SU-DHL-6 (cell line): ENCODE data around the gene FAM20C.

Experiments used
- H2AFZ ChIP-seq: fragments of 200-600 bp; sonication (generic); 2 replicates; pipeline ENCODE4 v1.6.1; 2014; ENCODE audit warnings: low read depth, mild to moderate bottlenecking, moderate library complexity, mixed read lengths, antibody characterized with exemption, low read length; ENCODE audit not compliant: severe bottlenecking
- H3F3A ChIP-seq: fragments of 200-600 bp; shearing (Covaris generic); 2 replicates; pipeline ENCODE4 v1.6.0; 2016; ENCODE audit warnings: antibody characterized with exemption, mild to moderate bottlenecking; ENCODE audit not compliant: insufficient read depth
- H3K27ac ChIP-seq: fragments of 200-600 bp; sonication (generic); 2 replicates; pipeline ENCODE4 v1.5.1; 2016; ENCODE audit warnings: low read depth, mild to moderate bottlenecking, low read length, moderate library complexity, mixed read lengths
- H3K27me3 ChIP-seq: fragments of 200-600 bp; sonication (generic), shearing (Covaris generic); 2 replicates; pipeline ENCODE4 v1.6.0; 2014; ENCODE audit warnings: mild to moderate bottlenecking, low read length
- H3K36me3 ChIP-seq: fragments of 200-600 bp; sonication (generic); 2 replicates; pipeline ENCODE4 v1.6.1; 2014; ENCODE audit warnings: mild to moderate bottlenecking, low read length, mixed read lengths
- H3K4me2 ChIP-seq: fragments of 300-600, 200-600 bp; shearing (Covaris generic), sonication (generic); 2 replicates; pipeline ENCODE4 v1.6.0; 2014; ENCODE audit warnings: low read length, low read depth, mild to moderate bottlenecking; ENCODE audit not compliant: poor library complexity, severe bottlenecking
- H3K4me3 ChIP-seq: fragments of 200-600 bp; sonication (generic); 2 replicates; pipeline ENCODE4 v1.5.1; 2014; ENCODE audit warnings: antibody characterized with exemption, low read length, mild to moderate bottlenecking, mixed read lengths; ENCODE audit not compliant: insufficient read depth, poor library complexity, severe bottlenecking
- H3K79me2 ChIP-seq: fragments of 200-600 bp; sonication (generic); 2 replicates; pipeline ENCODE4 v1.6.1; 2014; ENCODE audit warnings: mild to moderate bottlenecking, low read length, moderate library complexity; ENCODE audit not compliant: insufficient read depth
- H3K9ac ChIP-seq: fragments of 200-600 bp; sonication (generic); 2 replicates; pipeline ENCODE4 v1.7.0; 2014; ENCODE audit warnings: mild to moderate bottlenecking, low read length
- H3K9me2 ChIP-seq: fragments of 200-600 bp; sonication (generic); replicated peaks from 2 replicates; pipeline ENCODE4 v1.6.1; 2014; ENCODE audit warnings: low read length; ENCODE audit not compliant: insufficient read depth
- H3K9me3 ChIP-seq: fragments of 200-600 bp; sonication (generic); 2 replicates; pipeline ENCODE4 v1.6.1; 2014; ENCODE audit warnings: low read length, mixed read lengths; ENCODE audit not compliant: insufficient read depth
- H4K20me1 ChIP-seq: fragments of 200-600 bp; sonication (generic); 2 replicates; pipeline ENCODE4 v1.6.1; 2014; ENCODE audit warnings: low read depth, mild to moderate bottlenecking, antibody characterized with exemption, low read length, moderate library complexity, mixed read lengths
- EZH2phosphoT487 ChIP-seq: fragments of 200-600 bp; sonication (generic), shearing (Covaris generic); conservative IDR thresholded peaks from 2 replicates; pipeline ENCODE4 v1.6.1; 2018; ENCODE audit warnings: mild to moderate bottlenecking, antibody characterized with exemption, low read length, moderate library complexity, mixed read lengths
- TF ChIP-seq, protein P1 (sequence below): fragments of 200-600 bp; sonication (generic); IDR thresholded peaks from one replicate; pipeline ENCODE4 v1.5.1; 2017; ENCODE audit warnings: antibody characterized with exemption, mild to moderate bottlenecking, low read length, moderate library complexity; ENCODE audit not compliant: insufficient read depth, poor library complexity, severe bottlenecking

FAM20C gene

DNA sequence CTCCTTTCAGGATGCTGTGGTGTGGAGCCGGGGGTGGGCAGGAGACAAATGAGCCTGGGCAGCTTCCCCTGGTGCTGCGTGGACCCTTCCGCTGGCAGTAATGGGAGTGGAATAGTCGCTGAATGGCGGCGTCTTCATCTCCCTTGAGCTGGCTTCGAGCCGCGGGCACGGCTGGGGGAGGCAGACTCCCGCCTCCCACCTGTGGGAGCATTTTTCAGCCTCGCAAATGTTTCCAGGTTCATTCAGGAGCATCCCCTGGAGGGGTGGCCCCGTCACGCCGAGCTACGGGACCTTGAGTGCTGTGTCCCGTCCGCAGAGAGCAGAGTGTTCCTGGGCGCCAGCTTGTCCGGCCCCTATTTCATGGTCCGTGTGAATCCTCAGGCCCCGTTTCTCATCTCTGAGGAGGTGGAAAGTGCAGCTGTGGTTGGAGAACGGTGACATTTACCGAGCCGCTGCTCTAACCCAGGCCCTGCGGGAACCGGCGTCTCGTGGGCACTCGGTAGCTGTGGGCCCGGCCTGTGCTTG lies 18.1 kb downstream of the FAM20C start:
- no peak overlapping the region for H3K27ac ChIP-seq

GRCh38 chr7:211033-211714 lies 18.8 kb downstream of the FAM20C start:
- TF ChIP-seq, protein P1, sequence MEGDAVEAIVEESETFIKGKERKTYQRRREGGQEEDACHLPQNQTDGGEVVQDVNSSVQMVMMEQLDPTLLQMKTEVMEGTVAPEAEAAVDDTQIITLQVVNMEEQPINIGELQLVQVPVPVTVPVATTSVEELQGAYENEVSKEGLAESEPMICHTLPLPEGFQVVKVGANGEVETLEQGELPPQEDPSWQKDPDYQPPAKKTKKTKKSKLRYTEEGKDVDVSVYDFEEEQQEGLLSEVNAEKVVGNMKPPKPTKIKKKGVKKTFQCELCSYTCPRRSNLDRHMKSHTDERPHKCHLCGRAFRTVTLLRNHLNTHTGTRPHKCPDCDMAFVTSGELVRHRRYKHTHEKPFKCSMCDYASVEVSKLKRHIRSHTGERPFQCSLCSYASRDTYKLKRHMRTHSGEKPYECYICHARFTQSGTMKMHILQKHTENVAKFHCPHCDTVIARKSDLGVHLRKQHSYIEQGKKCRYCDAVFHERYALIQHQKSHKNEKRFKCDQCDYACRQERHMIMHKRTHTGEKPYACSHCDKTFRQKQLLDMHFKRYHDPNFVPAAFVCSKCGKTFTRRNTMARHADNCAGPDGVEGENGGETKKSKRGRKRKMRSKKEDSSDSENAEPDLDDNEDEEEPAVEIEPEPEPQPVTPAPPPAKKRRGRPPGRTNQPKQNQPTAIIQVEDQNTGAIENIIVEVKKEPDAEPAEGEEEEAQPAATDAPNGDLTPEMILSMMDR, result no peak
- TF ChIP-seq EZH2phosphoT487, result no peak
- no peak overlapping the region for H3K27ac ChIP-seq
- H4K20me1 ChIP-seq, result no peaks in the 10 kb centered on the region
- no peaks in the 10 kb centered on the region for H3F3A ChIP-seq
- no peaks in the 10 kb centered on the region for H3K79me2 ChIP-seq
- H3K9me3 ChIP-seq, result no peaks in the 10 kb centered on the region
- H3K9ac ChIP-seq, result no peak overlapping the region
- no peak overlapping the region for H3K4me3 ChIP-seq
- H3K9me2 ChIP-seq, result no peaks in the 10 kb centered on the region
- H2AFZ ChIP-seq, result no peak overlapping the region
- H3K4me2 ChIP-seq, result no peak overlapping the region
- no peaks in the 10 kb centered on the region for H3K36me3 ChIP-seq
- H3K27me3 ChIP-seq, result no peaks in the 10 kb centered on the region

More for the DNA sequence above, 18.1 kb downstream of the FAM20C start:
- no peak overlapping the region for H3K4me2 ChIP-seq
- no peaks in the 10 kb centered on the region for H3K27me3 ChIP-seq
- H3K79me2 ChIP-seq, result no peaks in the 10 kb centered on the region
- H3F3A ChIP-seq, result no peaks in the 10 kb centered on the region
- no peaks in the 10 kb centered on the region for H3K9me3 ChIP-seq
- no peak overlapping the region for H3K4me3 ChIP-seq
- no peaks in the 10 kb centered on the region for H4K20me1 ChIP-seq
- no peaks in the 10 kb centered on the region for H3K9me2 ChIP-seq
- TF ChIP-seq EZH2phosphoT487, result no peak
- TF ChIP-seq, protein P1, result no peak
- H3K9ac ChIP-seq, result no peak overlapping the region
- no peak overlapping the region for H2AFZ ChIP-seq
- H3K36me3 ChIP-seq, result no peaks in the 10 kb centered on the region

DNA sequence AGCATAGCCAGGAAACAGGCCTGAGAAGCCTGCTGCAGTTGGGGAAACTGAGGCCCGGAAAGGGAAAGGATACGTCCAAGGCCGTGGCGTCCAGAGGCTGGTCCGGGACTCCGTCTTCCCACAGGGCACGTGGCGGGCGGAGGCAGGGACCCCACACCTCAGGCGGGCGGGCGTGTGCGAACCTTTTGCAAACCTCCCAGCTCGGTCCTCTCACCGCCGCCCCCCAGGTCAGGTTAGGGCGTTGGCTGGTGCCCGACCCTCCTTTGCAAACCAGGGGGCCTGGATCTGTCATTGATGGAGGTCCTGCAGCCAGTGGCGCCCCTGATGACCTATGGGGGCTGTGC lies 19.3 kb downstream of the FAM20C start:
- Histone ChIP-seq H3K4me3 (no peak overlapping the region), H3K27me3 (no peaks in the 10 kb centered on the region), H3K9me2 (no peaks in the 10 kb centered on the region), H2AFZ (no peak overlapping the region), H3K9ac (no peak overlapping the region), H3K36me3 (no peaks in the 10 kb centered on the region), H3F3A (no peaks in the 10 kb centered on the region), H3K9me3 (no peaks in the 10 kb centered on the region), H3K4me2 (no peak overlapping the region), H4K20me1 (no peaks in the 10 kb centered on the region), H3K27ac (no peak overlapping the region), H3K79me2 (no peaks in the 10 kb centered on the region)
- TF ChIP-seq, protein P1, result no peak
- no peak for TF ChIP-seq EZH2phosphoT487
